ENCODE measurements around the gene CCDC85C.

GRCh38 chr14:99611646-99612045, 7.6 kb upstream of the CCDC85C start:
- TF ChIP-seq POLR2A (IDR thresholded peaks at IDR 0.05; ENCODE audit: borderline replicate concordance, extremely low read depth, insufficient read depth, insufficient read length) (no peak), ZNF274 (IDR thresholded peaks at IDR 0.05; ENCODE audit: low read depth, low read length) (no peak), RAD21 (IDR thresholded peaks at IDR 0.05; ENCODE audit: low read depth) (no peak), CTCF (IDR thresholded peaks at IDR 0.05 in 2 of 3, conservative IDR thresholded peaks at IDR 0.05 in 1 of 3; ENCODE audit: borderline replicate concordance in 1 of 3, insufficient read depth in 1 of 3, low read depth in 2 of 3, low read length in 2 of 3) (no peak)
- TF ChIP-seq, protein P1, sequence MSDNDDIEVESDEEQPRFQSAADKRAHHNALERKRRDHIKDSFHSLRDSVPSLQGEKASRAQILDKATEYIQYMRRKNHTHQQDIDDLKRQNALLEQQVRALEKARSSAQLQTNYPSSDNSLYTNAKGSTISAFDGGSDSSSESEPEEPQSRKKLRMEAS (IDR thresholded peaks at IDR 0.05): no peak

All from HCT116 (cell line).